SK-N-SH treated with all-trans-retinoic acid at 6 μM for 48 hours (cell line): ENCODE data around the gene FOLR2.

Experiments
- ARNTL ChIP-seq: fragments of 450-650 bp; formaldehyde crosslinking; IDR thresholded peaks from 2 replicates; pipeline ENCODE4 v1.5.0; 2020; ENCODE audit warnings: low read depth, mild to moderate bottlenecking, moderate library complexity, borderline replicate concordance
- BACH2 ChIP-seq: fragments of 250-450 bp; sonication (Bioruptor Pico); IDR thresholded peaks from 2 replicates; pipeline ENCODE4 v1.9.0; 2021; ENCODE audit warnings: mild to moderate bottlenecking, borderline replicate concordance
- CREB5 ChIP-seq: fragments of 250-450 bp; sonication (Bioruptor Pico); IDR thresholded peaks from 2 replicates; pipeline ENCODE4 v1.5.1; 2020; ENCODE audit warnings: low read depth, mild to moderate bottlenecking, moderate library complexity
- ESRRG ChIP-seq: fragments of 250-450 bp; sonication (Bioruptor Pico); IDR thresholded peaks from 2 replicates; pipeline ENCODE4 v1.6.1; 2021; ENCODE audit warnings: mild to moderate bottlenecking
- ISL1 ChIP-seq: fragments of 250-450 bp; sonication (Bioruptor Pico); IDR thresholded peaks from 2 replicates; pipeline ENCODE4 v2.1.2; 2022; ENCODE audit warnings: mild to moderate bottlenecking, moderate library complexity
- PATZ1 ChIP-seq: fragments of 250-450 bp; sonication (Bioruptor Pico); IDR thresholded peaks from 2 replicates; pipeline ENCODE4 v1.8.0; 2020; ENCODE audit warnings: mild to moderate bottlenecking, moderate library complexity, borderline replicate concordance
- PPARA ChIP-seq: fragments of 250-450 bp; sonication (Bioruptor Pico); IDR thresholded peaks from 2 replicates; pipeline ENCODE4 v1.5.0; 2020; ENCODE audit warnings: mild to moderate bottlenecking, borderline replicate concordance
- TOX ChIP-seq: fragments of 250-450 bp; sonication (Bioruptor Pico); IDR thresholded peaks from 2 replicates; pipeline ENCODE4 v1.8.0; 2021; ENCODE audit warnings: mild to moderate bottlenecking, moderate library complexity, borderline replicate concordance
- TSHZ2 ChIP-seq: fragments of 250-450 bp; sonication (Bioruptor Pico); IDR thresholded peaks from 2 replicates; pipeline ENCODE4 v1.5.0; 2020; ENCODE audit warnings: mild to moderate bottlenecking, moderate library complexity
- ZFP3 ChIP-seq: fragments of 250-450 bp; sonication (Bioruptor Pico); IDR thresholded peaks from 2 replicates; pipeline ENCODE4 v1.5.0; 2020; ENCODE audit warnings: mild to moderate bottlenecking, moderate library complexity
- ZFP30 ChIP-seq: fragments of 450-650 bp; formaldehyde crosslinking; IDR thresholded peaks from 2 replicates; pipeline ENCODE4 v1.5.0; 2022; ENCODE audit warnings: mild to moderate bottlenecking, moderate library complexity
- ZNF565 ChIP-seq: fragments of 450-650 bp; formaldehyde crosslinking; conservative IDR thresholded peaks from 2 replicates; pipeline ENCODE4 v1.5.0; 2020; ENCODE audit warnings: low read depth, mild to moderate bottlenecking, moderate library complexity
- ZNF70 ChIP-seq: fragments of 450-650 bp; formaldehyde crosslinking; IDR thresholded peaks from 2 replicates; pipeline ENCODE4 v1.5.0; 2020; ENCODE audit warnings: mild to moderate bottlenecking, moderate library complexity

GRCh38 chr11:72217841-72218240 lies 1.2 kb downstream of the FOLR2 start:
- TF ChIP-seq ZFP30 (no peak), TSHZ2 (no peak), BACH2 (no peak), TOX (CRISPR knock-in tag) (no peak), ZFP3 (CRISPR knock-in tag) (no peak), PPARA (no peak), ESRRG (CRISPR knock-in tag) (no peak), PATZ1 (CRISPR knock-in tag) (no peak), ZNF565 (CRISPR knock-in tag) (no peak), ZNF70 (CRISPR knock-in tag) (no peak), ARNTL (CRISPR knock-in tag) (no peak), CREB5 (CRISPR knock-in tag) (no peak), ISL1 (CRISPR knock-in tag) (no peak)
